Osteoblast (primary cell): Measurements from ENCODE around the gene EFHD2. TPM values are rescaled to one million over a fixed set of nuclear protein-coding genes. Genes with fewer than 3 reads are reported as not detected.

Experiments used
- DNase-seq: peaks from one replicate; pipeline ENCODE4 v3.0.0; 2011; ENCODE audit warnings: low spot score, mixed read lengths; ENCODE audit not compliant: insufficient read length; ENCODE audit errors: missing footprints
- H2AFZ ChIP-seq: 2 replicates; pipeline ENCODE4 v1.6.0; 2011; ENCODE audit warnings: mild to moderate bottlenecking, low read length
- H3K27ac ChIP-seq: 2 replicates; pipeline ENCODE4 v1.5.1; 2011; ENCODE audit warnings: mild to moderate bottlenecking, low read depth, low read length, moderate library complexity
- H3K27me3 ChIP-seq: 2 replicates; pipeline ENCODE4 v1.6.0; 2012; ENCODE audit warnings: mild to moderate bottlenecking, control low read depth, inconsistent platforms, low read length, moderate library complexity; ENCODE audit not compliant: insufficient read depth
- H3K36me3 ChIP-seq: 2 replicates; pipeline ENCODE4 v1.5.1; 2011; ENCODE audit warnings: mild to moderate bottlenecking, low read length, control low read depth, moderate library complexity; ENCODE audit not compliant: insufficient read depth
- H3K4me1 ChIP-seq: 2 replicates; pipeline ENCODE4 v1.5.1; 2011; ENCODE audit warnings: mild to moderate bottlenecking, low read length, control low read depth, moderate library complexity; ENCODE audit not compliant: insufficient read depth
- H3K4me2 ChIP-seq: 2 replicates; pipeline ENCODE4 v1.6.0; 2011; ENCODE audit warnings: mild to moderate bottlenecking, low read length; ENCODE audit not compliant: insufficient read depth
- H3K4me3 ChIP-seq: fragments of 200-600 bp; sonication (generic); 3 replicates; pipeline ENCODE4 v1.5.1; 2012; ENCODE audit warnings: mild to moderate bottlenecking, low read length, inconsistent platforms; ENCODE audit not compliant: insufficient read depth
- H3K79me2 ChIP-seq: 2 replicates; pipeline ENCODE4 v1.6.0; 2012; ENCODE audit warnings: mild to moderate bottlenecking, low read length, control low read depth, inconsistent platforms; ENCODE audit not compliant: insufficient read depth
- H3K9me3 ChIP-seq: 2 replicates; pipeline ENCODE4 v1.5.1; 2011; ENCODE audit warnings: low read depth, low read length, control low read depth
- H4K20me1 ChIP-seq: 2 replicates; pipeline ENCODE4 v1.6.0; 2012; ENCODE audit warnings: mild to moderate bottlenecking, low read length, control low read depth; ENCODE audit not compliant: insufficient read depth
- total RNA-seq: library from RNA; depleted of rRNA; stranded (reverse); fragments of >200 nt; gene quantifications from 2 replicates; pipeline ENCODE4 v1.2.3, GENCODE V29; 2012
- TF ChIP-seq, protein P1 (sequence below): IDR thresholded peaks from 2 replicates; pipeline ENCODE4 v1.5.1; 2011; ENCODE audit warnings: mild to moderate bottlenecking, low read depth, low read length, moderate library complexity; ENCODE audit errors: extremely low read depth

EFHD2 gene
- total RNA-seq, 1 donor, result 35.8 TPM

DNA sequence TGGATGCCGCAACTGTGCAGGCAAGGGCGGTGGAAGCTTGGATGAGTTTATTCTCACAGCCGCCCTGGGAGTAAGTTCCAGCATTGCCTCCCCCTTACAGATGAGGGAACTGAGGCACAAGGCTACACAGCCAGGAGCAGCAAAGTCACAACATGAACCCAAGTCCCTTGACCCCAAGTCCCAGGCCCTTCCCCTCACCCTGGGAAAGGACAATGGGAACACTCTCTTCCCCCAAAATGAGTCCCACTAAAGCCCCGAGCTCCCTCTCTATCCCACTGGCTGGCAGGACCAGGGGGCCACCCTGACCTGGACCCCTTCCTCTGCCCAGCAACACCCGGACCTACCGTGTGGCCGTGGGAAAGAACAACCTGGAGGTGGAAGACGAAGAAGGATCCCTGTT lies 32.4 kb downstream of the EFHD2 start:
- H3K36me3 ChIP-seq, result no peaks in the 10 kb centered on the region
- H3K79me2 ChIP-seq, result no peaks in the 10 kb centered on the region
- H3K4me3 ChIP-seq, result no peak overlapping the region
- no peaks in the 10 kb centered on the region for H3K9me3 ChIP-seq
- H3K4me1 ChIP-seq, result no peaks in the 10 kb centered on the region
- H3K4me2 ChIP-seq, result no peak overlapping the region
- no peak overlapping the region for H2AFZ ChIP-seq
- peaks cover 4% of the 10 kb centered on the region for H3K27me3 ChIP-seq
- no peaks in the 10 kb centered on the region for H4K20me1 ChIP-seq
- H3K27ac ChIP-seq, result no peak overlapping the region
- TF ChIP-seq, protein P1, sequence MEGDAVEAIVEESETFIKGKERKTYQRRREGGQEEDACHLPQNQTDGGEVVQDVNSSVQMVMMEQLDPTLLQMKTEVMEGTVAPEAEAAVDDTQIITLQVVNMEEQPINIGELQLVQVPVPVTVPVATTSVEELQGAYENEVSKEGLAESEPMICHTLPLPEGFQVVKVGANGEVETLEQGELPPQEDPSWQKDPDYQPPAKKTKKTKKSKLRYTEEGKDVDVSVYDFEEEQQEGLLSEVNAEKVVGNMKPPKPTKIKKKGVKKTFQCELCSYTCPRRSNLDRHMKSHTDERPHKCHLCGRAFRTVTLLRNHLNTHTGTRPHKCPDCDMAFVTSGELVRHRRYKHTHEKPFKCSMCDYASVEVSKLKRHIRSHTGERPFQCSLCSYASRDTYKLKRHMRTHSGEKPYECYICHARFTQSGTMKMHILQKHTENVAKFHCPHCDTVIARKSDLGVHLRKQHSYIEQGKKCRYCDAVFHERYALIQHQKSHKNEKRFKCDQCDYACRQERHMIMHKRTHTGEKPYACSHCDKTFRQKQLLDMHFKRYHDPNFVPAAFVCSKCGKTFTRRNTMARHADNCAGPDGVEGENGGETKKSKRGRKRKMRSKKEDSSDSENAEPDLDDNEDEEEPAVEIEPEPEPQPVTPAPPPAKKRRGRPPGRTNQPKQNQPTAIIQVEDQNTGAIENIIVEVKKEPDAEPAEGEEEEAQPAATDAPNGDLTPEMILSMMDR, result no peak
- peak; percentile 45 for DNase-seq

DNA sequence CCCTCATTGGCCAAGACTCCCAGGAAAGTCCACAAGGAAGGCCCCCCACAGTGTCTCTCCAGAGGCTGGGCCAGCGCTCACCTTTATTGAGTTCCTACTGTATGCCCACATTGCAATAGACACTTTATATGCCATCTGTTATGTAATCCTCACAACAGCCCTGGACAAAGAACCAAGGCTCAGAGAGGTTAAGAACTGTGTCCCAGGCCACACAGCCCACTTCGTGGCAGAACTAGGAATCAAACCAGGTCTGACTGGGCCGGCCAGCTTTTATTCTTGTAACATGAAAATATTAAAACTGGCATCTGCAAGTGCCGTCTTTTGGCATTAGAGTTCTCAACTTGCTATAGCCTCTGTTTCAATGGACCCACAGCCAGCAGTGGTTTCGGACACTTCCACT lies 33.1 kb downstream of the EFHD2 start:
- Histone ChIP-seq H3K9me3 (no peaks in the 10 kb centered on the region), H3K27me3 (peaks cover 9% of the 10 kb centered on the region)
- TF ChIP-seq, protein P1, result no peak

DNA sequence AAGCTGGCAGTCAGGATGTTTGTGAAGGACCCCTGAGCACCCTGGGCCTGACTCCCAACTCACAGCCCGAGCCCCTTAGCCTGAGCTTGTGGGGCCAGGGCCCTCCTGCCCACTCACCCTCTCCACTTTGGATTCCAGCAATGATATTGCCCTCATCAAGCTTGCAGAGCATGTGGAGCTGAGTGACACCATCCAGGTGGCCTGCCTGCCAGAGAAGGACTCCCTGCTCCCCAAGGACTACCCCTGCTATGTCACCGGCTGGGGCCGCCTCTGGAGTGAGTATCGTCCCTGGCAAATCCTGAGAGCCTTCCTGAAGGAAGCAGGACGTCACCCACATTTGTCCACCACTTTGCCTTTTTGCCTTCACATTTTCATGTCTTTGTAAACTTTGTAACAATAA lies 33.6 kb downstream of the EFHD2 start:
- H3K79me2 ChIP-seq, result no peaks in the 10 kb centered on the region
- no peak overlapping the region for H3K4me3 ChIP-seq
- no peaks in the 10 kb centered on the region for H3K36me3 ChIP-seq
- DNase-seq, result no peak
- no peak overlapping the region for H2AFZ ChIP-seq
- no peaks in the 10 kb centered on the region for H4K20me1 ChIP-seq
- H3K9me3 ChIP-seq, result no peaks in the 10 kb centered on the region
- no peak overlapping the region for H3K4me2 ChIP-seq
- H3K27me3 ChIP-seq, result peaks cover 9% of the 10 kb centered on the region
- no peaks in the 10 kb centered on the region for H3K4me1 ChIP-seq
- TF ChIP-seq, protein P1, result no peak
- H3K27ac ChIP-seq, result no peak overlapping the region

More for the DNA sequence above, 33.1 kb downstream of the EFHD2 start:
- Histone ChIP-seq H3K4me1 (no peaks in the 10 kb centered on the region), H3K27ac (no peak overlapping the region), H3K4me3 (no peak overlapping the region), H2AFZ (no peak overlapping the region), H3K4me2 (no peak overlapping the region), H3K36me3 (no peaks in the 10 kb centered on the region), H3K79me2 (no peaks in the 10 kb centered on the region), H4K20me1 (no peaks in the 10 kb centered on the region)
- DNase-seq, result peak; percentile 43

DNA sequence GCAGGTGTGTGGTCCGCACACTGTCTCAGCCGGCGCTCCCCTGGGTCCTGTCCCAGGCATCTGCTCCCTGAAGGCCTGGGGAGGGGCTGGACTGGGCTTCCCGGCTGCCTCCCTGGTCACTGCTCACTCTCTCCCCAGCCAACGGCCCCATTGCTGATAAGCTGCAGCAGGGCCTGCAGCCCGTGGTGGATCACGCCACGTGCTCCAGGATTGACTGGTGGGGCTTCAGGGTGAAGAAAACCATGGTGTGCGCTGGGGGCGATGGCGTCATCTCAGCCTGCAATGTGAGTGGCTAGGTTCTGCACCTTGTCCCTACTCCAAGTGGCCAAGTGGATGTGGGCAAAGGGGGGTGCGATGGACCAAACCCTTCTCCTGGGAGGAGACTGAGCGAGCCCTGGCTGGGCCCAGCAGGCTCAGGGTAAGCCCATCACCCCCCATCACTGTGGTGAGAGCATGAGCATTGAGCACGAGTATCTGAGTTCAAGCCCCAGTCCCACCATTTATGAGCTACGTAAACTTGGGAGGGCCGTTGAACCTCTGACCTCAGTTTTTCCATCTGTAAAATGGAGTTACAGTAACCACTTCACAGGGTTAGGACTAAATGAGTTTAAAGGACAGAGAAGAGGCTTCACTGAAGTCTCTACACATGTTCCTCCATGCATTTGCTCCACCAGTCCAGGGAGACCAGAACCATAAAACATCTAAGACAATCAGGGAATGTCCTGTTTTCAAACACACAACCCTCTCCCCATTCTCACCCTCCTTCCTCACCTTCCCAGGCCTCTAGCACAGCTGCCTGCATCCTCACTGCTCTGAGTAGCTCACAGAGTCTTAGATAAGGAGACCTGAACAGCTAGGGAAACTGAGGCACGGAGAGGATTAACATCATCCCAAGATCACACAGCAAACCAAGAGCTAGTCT lies 35.0 kb downstream of the EFHD2 start:
- Histone ChIP-seq H3K4me1 (no peaks in the 10 kb centered on the region), H2AFZ (no peak overlapping the region), H3K27me3 (peaks cover 9% of the 10 kb centered on the region), H3K79me2 (no peaks in the 10 kb centered on the region), H3K27ac (no peak overlapping the region), H4K20me1 (no peaks in the 10 kb centered on the region), H3K9me3 (no peaks in the 10 kb centered on the region), H3K36me3 (no peaks in the 10 kb centered on the region), H3K4me2 (no peak overlapping the region), H3K4me3 (no peak overlapping the region)
- DNase-seq, result peak; percentile 73
- TF ChIP-seq, protein P1, result no peak
